ENCODE data around the gene PLXDC2.

GRCh38 chr10:19803676-19804075 is 12.6 kb upstream of the PLXDC2 start:
- TF ChIP-seq POLR2A (IDR thresholded peaks at IDR 0.05) (no peak), CTCF (IDR thresholded peaks at IDR 0.05) (no peak), EP300 (IDR thresholded peaks at IDR 0.05) (no peak)
